ENCODE measurements around the gene SLC39A5. TPM values are rescaled to one million over a fixed set of nuclear protein-coding genes. Genes with fewer than 3 reads are reported as not detected.

SLC39A5 gene
- total and polyA plus RNA-seq, 4 donors = 125 to 195 (median 142) TPM

- Histone ChIP-seq H3K36me3 (ENCODE audit: control insufficient read depth in 4 of 4, insufficient read depth in 3 of 4, low read depth in 1 of 4, low read length in 3 of 4) (peaks cover 8 to 29% (median 25%) of the 10 kb centered on the region in 4 donors), H3K27me3 (ENCODE audit: control insufficient read depth in 4 of 4, insufficient read depth in 4 of 4, low read length in 3 of 4) (no peaks in the 10 kb centered on the region), H3K9ac (ENCODE audit: low read depth in 1 of 2, low read length in 2 of 2) (no peak overlapping the region), H3K4me1 (ENCODE audit: control insufficient read depth in 4 of 4, insufficient read depth in 4 of 4, low read length in 3 of 4) (peaks cover 0 to 24% (median 18%) of the 10 kb centered on the region in 4 donors), H3K27ac (ENCODE audit: low read depth in 1 of 2, low read length in 2 of 2) (no peak overlapping the region), H3K4me3 (ENCODE audit: low read depth in 1 of 3, low read length in 3 of 3) (no peak overlapping the region), H3K9me3 (ENCODE audit: control insufficient read depth in 4 of 4, low read length in 3 of 4) (no peaks in the 10 kb centered on the region)
- no peak for TF ChIP-seq ZBTB33 (IDR thresholded peaks at IDR 0.05)
- no peak for TF ChIP-seq HNF4G (IDR thresholded peaks at IDR 0.05)
- WGBS = 62% methylated on average over 2 of the region's 2 CpGs
- DNase-seq (ENCODE audit: low spot score) = no peak
These were observed 42.9 kb upstream of the SLC39A5 start for GRCh38 chr12:56186957-56187356.

DNA sequence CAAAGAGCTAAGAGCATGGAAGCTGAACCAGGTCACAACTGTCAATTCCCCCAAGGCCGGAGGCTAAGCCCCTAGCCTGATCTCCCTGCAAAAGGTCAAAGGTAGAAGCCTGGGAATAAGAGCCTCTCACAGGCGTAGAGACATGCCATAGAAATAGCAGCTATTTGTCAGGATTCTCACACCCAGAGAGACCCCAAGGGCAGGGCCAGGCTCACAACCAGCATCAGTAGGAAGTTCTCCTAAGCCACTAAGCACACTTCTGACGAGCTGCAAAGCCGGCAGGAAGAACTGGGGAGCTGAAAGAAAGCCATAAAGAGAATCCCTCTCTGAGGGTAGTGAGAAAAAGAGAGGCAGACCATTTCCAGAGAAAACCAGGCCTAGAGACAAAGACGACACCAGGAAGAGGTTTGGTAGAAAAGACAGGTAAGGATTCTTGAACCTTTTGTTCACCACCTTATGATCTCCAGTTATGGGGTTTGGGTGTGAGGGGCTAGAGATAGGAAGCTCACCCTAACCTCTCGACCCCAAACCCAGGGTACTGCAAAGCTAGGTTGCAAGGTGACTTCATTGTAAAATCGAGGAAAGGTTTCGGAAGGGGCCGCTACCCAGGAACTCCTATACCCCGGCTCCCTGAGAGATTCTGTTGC lies 41.6 kb upstream of the SLC39A5 start:
- peaks cover 5 to 22% (median 22%) of the 10 kb centered on the region in 4 donors for H3K36me3 ChIP-seq (ENCODE audit: control insufficient read depth in 4 of 4, insufficient read depth in 3 of 4, low read depth in 1 of 4, low read length in 3 of 4)
- H3K9ac ChIP-seq (ENCODE audit: low read depth in 1 of 2, low read length in 2 of 2) = peak overlapping the region; percentile 33 to 39
- H3K4me1 ChIP-seq (ENCODE audit: control insufficient read depth in 4 of 4, insufficient read depth in 4 of 4, low read length in 3 of 4) = peaks cover 0 to 24% (median 18%) of the 10 kb centered on the region in 4 donors
- H3K27me3 ChIP-seq (ENCODE audit: control insufficient read depth in 4 of 4, insufficient read depth in 4 of 4, low read length in 3 of 4) = no peaks in the 10 kb centered on the region
- H3K9me3 ChIP-seq (ENCODE audit: control insufficient read depth in 4 of 4, low read length in 3 of 4) = no peaks in the 10 kb centered on the region
- peak overlapping the region; percentile 63 to 95 (median 68) for H3K4me3 ChIP-seq (ENCODE audit: low read depth in 1 of 3, low read length in 3 of 3)
- 37% methylated on average over 10 of the region's 10 CpGs for WGBS
- no peak for DNase-seq (ENCODE audit: low spot score)
- H3K27ac ChIP-seq (ENCODE audit: low read depth in 1 of 2, low read length in 2 of 2) = peak overlapping the region in 1 of 2 donors; percentile 67
- TF ChIP-seq HNF4A (conservative IDR thresholded peaks at IDR 0.05) (no peak), TAF1 (conservative IDR thresholded peaks at IDR 0.05) (no peak)

DNA sequence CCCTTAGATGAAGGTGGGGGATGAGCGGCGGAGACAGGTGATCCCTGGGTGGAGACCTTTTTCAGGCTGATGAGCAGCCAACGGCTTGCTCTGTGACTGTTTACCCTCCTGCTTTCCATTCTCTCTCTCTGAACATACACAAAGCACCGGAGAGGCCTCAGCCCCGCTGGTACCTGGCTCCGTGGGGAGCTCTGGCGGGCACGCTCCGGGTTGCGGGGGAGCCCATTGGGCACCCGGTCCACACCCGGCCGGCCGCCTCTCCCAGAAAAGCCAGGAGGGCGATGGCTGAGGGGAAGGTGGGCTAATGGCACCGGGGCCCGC lies 41.1 kb upstream of the SLC39A5 start:
- Histone ChIP-seq H3K4me3 (ENCODE audit: low read depth in 1 of 3, low read length in 3 of 3) (peak overlapping the region; percentile 63 to 95 (median 68)), H3K9ac (ENCODE audit: low read depth in 1 of 2, low read length in 2 of 2) (peak overlapping the region; percentile 33 to 36), H3K9me3 (ENCODE audit: control insufficient read depth in 4 of 4, low read length in 3 of 4) (no peaks in the 10 kb centered on the region), H3K4me1 (ENCODE audit: control insufficient read depth in 4 of 4, insufficient read depth in 4 of 4, low read length in 3 of 4) (peaks cover 0 to 24% (median 18%) of the 10 kb centered on the region in 4 donors), H3K36me3 (ENCODE audit: control insufficient read depth in 4 of 4, insufficient read depth in 3 of 4, low read depth in 1 of 4, low read length in 3 of 4) (peaks cover 5 to 19% (median 17%) of the 10 kb centered on the region in 4 donors), H3K27me3 (ENCODE audit: control insufficient read depth in 4 of 4, insufficient read depth in 4 of 4, low read length in 3 of 4) (no peaks in the 10 kb centered on the region), H3K27ac (ENCODE audit: low read depth in 1 of 2, low read length in 2 of 2) (peak overlapping the region; percentile 53 to 67)
- TF ChIP-seq TAF1 (conservative IDR thresholded peaks at IDR 0.05) (no peak), NR2F2 (IDR thresholded peaks at IDR 0.05) (no peak), EGR1 (IDR thresholded peaks at IDR 0.05; ENCODE audit: low read depth in 2 of 2) (no peak), HNF4A (conservative IDR thresholded peaks at IDR 0.05) (no peak), FOXA1 (IDR thresholded peaks at IDR 0.05) (no peak), YY1 (IDR thresholded peaks at IDR 0.05) (no peak), REST (IDR thresholded peaks at IDR 0.05) (no peak), RAD21 (IDR thresholded peaks at IDR 0.05) (no peak)
- TF ChIP-seq, protein P1, sequence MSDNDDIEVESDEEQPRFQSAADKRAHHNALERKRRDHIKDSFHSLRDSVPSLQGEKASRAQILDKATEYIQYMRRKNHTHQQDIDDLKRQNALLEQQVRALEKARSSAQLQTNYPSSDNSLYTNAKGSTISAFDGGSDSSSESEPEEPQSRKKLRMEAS (IDR thresholded peaks at IDR 0.05) = no peak
- WGBS = 2% methylated on average over 17 of the region's 17 CpGs
- DNase-seq (ENCODE audit: low spot score) = no peak

Data from liver (tissue), 9 donors.